Stimulated activated CD8-positive, alpha-beta memory T cell treated with anti-CD3 and anti-CD28 coated beads, Interleukin-4, amount 100 ng/mL, for 4 hours (primary cell): ENCODE results near the gene ARMC9.
A peak's percentile ranks its signal among the peaks of the same experiment; 100 is the strongest.

ENCODE experiments used
- DNase-seq, 2 donors: peaks; one replicate each; pipeline ENCODE4 v3.0.0-alpha.2; 2020; ENCODE audit warnings: low read depth in 2 of 2, low spot score in 1 of 2

The ARMC9 gene

GRCh38 chr2:231204146-231204545 lies 5.7 kb downstream of the ARMC9 start:
- no peak for DNase-seq

DNA sequence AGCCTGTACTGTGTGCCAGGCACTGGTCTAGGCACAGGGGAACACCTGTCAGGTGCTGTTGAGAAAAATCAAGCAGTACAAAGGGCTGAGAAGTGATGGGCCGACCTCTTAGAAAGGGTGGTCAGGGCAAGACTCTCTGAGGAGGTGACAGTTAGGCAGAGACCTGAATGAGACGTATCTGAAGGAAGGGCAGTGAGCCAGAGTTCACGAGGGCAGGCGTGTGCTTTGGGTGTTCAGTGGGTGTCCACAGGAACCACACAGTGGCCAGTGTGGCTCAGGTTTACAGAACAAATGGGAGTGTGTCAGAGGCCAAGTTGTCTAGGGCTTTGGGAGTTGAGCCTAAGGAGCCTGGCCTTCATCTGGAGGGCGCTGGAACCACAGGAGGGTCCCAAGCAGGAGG lies 6.2 kb downstream of the ARMC9 start:
- DNase-seq, result no peak

GRCh38 chr2:231207734-231208133 lies 9.3 kb downstream of the ARMC9 start:
- DNase-seq, result no peak

DNA sequence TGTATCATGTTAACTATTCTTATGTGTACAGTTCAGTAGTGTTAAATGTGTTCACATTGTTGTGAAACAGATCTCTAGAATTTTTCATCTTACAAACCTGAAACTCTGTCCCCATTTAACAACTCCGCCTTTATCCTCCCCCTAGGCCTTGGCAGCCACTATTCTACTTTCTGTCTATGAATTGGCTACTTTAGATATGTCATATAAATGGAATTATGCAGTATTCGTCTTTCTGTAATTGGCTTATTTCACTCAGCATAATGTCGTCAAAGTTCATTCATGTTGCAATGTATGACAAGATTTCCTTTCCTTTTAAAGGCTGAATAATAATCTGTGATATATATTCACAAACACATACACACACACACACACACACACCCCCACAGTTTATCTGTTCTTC lies 12.4 kb downstream of the ARMC9 start:
- no peak for DNase-seq

- DNase-seq, result no peak
These were observed 13.1 kb downstream of the ARMC9 start for GRCh38 chr2:231211486-231211885.

DNA sequence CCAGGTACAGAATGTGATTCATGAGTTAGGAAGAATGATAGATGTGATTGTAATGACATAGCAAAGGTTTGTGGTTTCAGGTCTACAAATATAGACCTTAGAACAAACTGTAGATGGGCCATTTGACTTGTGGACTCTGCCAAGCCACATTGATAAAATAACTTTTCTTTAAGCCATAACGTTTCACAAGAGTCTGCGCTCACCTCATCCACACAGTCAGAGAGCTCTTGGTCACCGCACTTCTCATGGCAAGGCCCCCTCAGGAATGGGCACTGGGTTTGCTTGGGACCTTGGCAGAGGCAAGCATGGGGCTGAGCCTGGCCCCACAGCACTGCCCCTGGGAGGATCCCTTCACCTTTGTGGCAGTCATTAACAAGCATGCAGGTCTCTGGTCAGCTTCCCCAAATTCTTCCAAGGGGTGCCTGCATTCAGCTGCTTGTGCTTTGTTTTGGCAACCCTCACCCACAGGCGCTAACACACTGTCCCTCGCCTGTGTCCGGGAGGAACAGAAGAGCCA lies 14.0 kb downstream of the ARMC9 start:
- DNase-seq, result no peak

DNA sequence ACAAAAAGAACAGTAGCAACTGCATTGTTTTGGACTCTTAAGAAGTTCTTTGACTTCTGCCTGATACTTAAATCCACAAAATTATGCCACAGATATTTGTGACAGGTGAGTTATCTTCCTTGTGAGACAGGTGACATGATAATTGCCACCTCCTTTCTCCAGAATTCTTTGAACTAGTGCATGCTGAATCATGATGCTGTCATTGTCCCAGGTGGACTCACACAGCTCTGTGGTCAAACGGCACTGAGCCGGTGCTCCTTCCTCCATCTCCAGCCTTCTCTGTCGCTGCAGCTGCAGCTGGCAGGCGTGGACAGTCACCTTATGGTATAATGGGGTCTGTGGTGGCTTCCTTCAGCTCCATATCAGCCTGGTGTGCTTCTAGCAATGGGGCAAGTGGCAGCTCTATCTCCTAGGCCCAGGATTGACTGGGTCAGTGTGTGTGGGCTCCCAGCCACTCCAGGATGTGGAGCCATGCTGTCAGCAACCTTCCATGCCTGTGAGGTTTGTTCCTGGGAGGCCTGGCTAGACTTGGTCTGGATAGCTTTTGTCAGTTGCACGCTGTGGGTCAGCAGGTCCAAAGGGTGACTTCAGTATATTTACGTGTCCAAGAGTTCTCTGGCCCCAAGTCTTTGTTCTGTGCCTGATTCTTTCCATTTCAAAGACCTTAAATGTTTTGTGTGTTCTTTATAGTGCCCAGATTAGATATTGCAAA lies 15.7 kb downstream of the ARMC9 start:
- no peak for DNase-seq

DNA sequence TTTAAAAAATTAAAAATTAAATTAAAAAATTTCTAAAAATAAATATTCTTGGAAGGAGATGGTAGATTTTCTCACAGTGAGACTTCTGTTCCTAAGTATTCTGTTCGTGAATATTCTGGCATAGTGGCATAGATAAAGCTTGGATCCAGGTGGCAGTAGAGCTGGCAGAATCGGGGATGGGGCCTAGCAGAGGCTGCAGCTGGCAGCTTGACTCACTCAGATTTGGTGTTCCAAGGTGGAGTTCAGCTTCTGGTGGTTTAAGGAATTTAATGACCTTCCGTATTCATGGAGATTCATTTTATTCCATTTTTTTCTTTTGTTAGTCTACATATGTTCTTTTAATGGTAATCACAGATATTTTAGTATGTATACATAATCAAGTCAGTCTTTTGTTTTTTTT lies 19.9 kb downstream of the ARMC9 start:
- no peak for DNase-seq

GRCh38 chr2:231219289-231219688 lies 20.9 kb downstream of the ARMC9 start:
- DNase-seq, result no peak

DNA sequence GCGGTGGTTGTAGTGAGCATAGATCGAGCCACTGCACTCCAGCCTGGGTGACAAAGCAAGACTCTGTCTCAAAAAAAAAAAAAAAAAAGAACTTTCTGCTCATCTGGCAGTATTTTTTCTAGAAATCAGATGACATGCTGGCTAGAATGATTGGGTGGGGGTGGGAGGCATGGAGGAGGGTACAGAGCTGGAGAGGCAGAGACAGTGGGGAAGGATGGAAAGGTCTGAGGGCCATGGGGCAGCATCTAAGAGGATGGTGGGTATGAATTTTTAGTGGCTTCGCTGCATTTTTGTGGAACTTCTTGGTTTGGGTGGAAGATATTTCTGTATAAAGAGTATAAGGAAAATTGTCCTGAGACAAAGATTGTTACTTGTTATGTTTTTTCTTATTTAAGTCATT lies 23.3 kb downstream of the ARMC9 start:
- DNase-seq, result no peak

DNA sequence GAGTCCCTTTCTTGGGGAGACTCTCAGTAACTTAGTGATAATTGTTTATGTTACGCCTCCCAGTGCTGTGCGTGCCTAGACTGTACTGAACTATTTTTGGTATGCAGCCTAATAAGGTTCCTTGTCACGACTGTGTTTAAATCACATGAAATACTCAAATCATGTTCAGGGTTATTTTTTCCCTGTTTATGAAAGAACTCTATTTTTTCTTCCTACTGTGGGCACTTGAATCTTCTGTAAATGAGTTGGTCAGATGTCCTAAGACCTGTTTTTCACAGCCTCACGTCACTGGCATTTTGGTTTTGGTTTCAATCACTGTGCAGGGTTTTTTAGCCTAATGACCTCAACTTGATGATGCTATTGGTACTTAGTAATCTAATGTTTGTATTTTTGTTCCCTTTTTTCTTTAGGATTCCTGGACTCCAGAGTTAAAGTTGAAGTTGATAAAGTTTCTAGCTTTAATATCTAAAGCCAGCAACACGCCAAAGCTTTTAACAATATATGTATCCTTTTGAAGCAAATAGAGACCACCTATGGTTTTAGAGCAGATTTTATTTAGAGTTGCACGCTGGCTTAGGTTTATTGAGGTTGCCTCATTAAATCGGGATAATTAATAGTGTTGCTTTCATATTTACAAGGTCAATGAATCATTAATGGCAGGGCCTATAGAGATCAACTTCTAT lies 24.0 kb downstream of the ARMC9 start:
- DNase-seq, result no peak

GRCh38 chr2:231223001-231223375 lies 24.6 kb downstream of the ARMC9 start:
- no peak for DNase-seq

- no peak for DNase-seq
These were observed 25.1 kb downstream of the ARMC9 start for GRCh38 chr2:231223458-231223976.

DNA sequence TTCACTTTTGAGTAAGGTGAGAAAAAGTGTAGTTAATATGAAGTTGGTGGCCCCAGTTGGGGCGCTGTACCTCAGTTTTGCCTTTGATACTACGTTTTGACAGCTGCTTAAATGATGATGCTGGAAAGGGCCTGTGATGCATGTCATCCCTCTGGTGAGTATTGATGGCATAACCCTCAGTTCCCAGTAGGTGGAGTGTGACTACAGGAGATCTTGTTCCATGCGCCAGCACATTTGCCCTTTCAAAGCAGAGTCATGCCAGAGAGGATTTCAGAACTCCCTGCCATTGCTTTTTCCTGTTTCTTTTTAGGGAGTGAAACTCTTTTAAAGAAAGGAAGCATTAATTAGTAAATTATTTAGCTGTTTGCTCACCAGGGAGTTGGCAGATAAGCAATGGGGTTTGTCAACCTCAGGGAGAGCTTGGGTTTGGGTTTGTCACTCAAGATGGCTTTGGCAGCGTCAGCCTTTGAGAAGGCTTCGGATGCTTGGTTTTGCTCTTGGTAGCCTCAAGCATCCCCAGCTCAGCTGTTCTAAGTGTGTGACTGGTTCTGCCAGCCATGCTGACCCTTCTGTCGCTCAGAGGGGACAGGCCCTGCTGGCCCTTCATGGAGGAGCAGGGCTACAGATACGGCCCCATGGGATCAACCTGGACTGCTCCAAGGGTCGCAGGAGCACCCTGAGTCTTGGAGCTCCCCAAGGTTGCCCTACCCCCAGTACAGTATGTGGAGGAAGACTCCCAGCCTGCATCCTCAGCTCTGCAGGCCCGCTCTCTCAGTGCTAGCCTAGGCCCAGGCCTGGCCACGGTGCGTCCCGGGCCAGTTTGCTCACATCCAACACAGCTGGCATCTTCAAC lies 29.1 kb downstream of the ARMC9 start:
- DNase-seq, result peak in 1 of 2 donors; percentile 8

DNA sequence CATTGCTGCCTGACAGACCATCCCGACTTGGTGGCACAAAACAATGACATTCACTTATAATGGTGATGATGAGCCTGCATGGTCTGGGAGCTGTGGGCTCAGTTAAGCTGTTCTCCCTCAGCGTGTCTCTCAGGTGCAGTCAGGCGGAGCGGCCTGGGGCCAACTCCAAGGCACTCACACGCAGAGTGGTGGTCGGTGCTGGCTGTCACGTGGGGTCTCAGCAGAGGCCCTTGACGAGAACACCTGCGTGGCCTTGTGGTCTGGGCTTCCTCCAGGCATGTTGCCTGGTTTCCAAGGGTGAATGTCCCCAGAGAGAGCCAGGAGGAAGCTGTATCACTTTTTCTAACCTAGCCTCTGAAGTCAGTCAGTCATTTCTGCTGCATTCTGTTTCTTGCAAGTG lies 29.8 kb downstream of the ARMC9 start:
- no peak for DNase-seq

GRCh38 chr2:231228974-231229529 lies 30.6 kb downstream of the ARMC9 start:
- DNase-seq, result no peak

- DNase-seq, result no peak
These were observed 36.8 kb downstream of the ARMC9 start for GRCh38 chr2:231235217-231235616.

DNA sequence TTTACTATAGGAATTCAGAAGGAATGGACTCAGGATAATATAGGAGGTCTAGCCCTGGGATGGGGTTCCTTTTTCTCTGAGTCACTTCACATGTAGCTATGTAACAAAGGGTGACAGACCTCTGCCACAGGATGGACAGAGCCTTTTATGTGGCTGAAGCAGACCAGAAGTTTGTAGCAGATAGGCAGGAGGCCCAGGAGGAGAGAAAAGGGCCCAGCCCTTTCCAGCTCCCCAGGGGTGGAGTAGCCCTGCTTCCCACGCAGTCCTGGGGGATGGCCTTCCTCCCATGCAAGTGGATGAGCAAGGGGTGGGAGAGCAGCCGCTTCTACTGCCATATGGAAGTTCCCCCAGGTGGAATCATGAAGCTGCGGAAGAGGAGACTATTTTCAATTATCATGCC lies 40.3 kb downstream of the ARMC9 start:
- DNase-seq, result no peak

DNA sequence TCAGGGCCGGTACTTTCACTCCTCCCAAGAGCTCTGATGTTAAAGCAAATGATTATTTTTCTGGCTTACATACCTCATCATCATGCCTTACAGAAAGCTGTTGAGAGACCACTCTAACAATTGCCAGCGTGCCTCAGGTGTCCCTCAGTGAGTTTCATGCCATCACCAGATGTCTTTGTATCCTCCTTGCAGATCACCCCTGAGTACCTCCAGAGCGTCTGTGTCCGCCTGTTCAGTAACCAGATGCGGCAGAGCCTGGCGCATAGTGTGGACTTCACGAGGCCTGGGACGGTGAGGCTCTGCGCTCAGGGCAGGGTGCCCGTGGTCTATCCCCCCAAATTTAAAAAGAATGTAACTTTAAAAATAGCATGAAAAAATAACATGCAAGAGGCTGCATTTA lies 41.3 kb downstream of the ARMC9 start:
- DNase-seq, result no peak

GRCh38 chr2:231241755-231242507 lies 43.5 kb downstream of the ARMC9 start:
- no peak for DNase-seq

DNA sequence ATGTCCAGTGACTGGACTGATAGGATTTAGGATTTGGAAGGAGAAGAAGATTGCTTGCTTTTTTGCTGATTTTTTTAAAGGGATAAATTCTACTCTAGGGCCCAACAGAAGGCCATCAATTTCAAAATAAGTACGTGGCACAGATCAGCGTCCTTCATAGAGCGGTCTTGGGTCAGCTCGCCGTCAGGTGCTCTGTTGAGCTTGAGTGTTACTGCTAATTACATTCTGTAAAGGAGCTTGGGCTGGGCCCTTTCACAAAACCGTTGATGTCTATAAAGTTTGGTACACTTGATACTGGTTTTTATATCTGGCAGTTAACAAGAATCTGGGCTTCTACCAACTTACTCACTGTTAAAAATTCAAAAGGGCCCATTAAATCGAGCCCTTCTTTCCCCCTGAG lies 45.4 kb downstream of the ARMC9 start:
- DNase-seq, result no peak
